ENCODE measurements around the gene CSMD2. TPM values are rescaled to one million over a fixed set of nuclear protein-coding genes. Genes with fewer than 3 reads are reported as not detected.

The CSMD2 gene
- total RNA-seq, 1 donor from 2014 or later: 2.1 TPM

DNA sequence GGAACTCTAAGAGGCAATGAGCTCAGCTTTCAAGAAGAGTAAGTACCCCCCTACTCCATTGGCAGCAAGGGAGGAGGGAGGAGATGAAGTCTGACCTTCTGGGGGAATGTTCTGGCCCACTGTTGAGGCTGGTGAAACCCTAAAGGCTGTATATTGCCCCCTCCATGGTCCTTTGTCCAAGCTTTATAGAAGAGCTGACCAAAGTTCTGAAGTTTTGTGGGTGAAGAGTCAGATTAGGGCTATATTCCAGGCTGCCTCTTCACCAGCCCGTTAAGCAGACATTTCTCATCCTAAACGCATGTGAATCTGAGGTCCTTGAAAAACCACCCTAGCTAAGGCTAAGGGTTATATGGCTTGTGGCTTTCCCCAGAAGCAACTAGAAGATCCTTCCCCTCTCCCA, 13.0 kb upstream of the CSMD2 start:
- H3K27ac Mint-ChIP-seq (ENCODE audit: unreplicated experiment): no peak overlapping the region
- no peaks in the 10 kb centered on the region for H3K36me3 Mint-ChIP-seq (ENCODE audit: low read depth, unreplicated experiment)
- peaks cover 4% of the 10 kb centered on the region for H3K27me3 Mint-ChIP-seq (ENCODE audit: unreplicated experiment)
- H3K9me3 Mint-ChIP-seq (ENCODE audit: unreplicated experiment): no peaks in the 10 kb centered on the region
- H3K4me1 Mint-ChIP-seq (ENCODE audit: unreplicated experiment): peaks cover 3% of the 10 kb centered on the region
- H3K4me3 Mint-ChIP-seq (ENCODE audit: unreplicated experiment): no peak overlapping the region
- DNase-seq (ENCODE audit: low spot score): no peak
- no peak for TF ChIP-seq CTCF (IDR thresholded peaks at IDR 0.05; ENCODE audit: unreplicated experiment)

- H3K27me3 Mint-ChIP-seq (ENCODE audit: unreplicated experiment): peaks cover 4% of the 10 kb centered on the region
- DNase-seq (ENCODE audit: low spot score): peak; percentile 31
- no peak for TF ChIP-seq CTCF (IDR thresholded peaks at IDR 0.05; ENCODE audit: unreplicated experiment)
- H3K4me3 Mint-ChIP-seq (ENCODE audit: unreplicated experiment): no peak within 1 kb of the TSS
- no peak within 1 kb of the TSS for H3K27ac Mint-ChIP-seq (ENCODE audit: unreplicated experiment)
- no peaks in the 10 kb centered on the region for H3K36me3 Mint-ChIP-seq (ENCODE audit: low read depth, unreplicated experiment)
- H3K9me3 Mint-ChIP-seq (ENCODE audit: unreplicated experiment): no peaks in the 10 kb centered on the region
- H3K4me1 Mint-ChIP-seq (ENCODE audit: unreplicated experiment): peaks cover 3% of the 10 kb centered on the region
Measured at GRCh38 chr1:34176830-34177603, 12.0 kb upstream of the CSMD2 start, which contains the start of gene C1orf94. C1orf94 (plus strand) TSS chr1:34176907; CDS start chr1:34177790, 883 bp downstream.

GRCh38 chr1:34175744-34176143, 10.7 kb upstream of the CSMD2 start:
- no peak for DNase-seq (ENCODE audit: low spot score)
- no peak for TF ChIP-seq CTCF (IDR thresholded peaks at IDR 0.05; ENCODE audit: unreplicated experiment)
- peaks cover 3% of the 10 kb centered on the region for H3K4me1 Mint-ChIP-seq (ENCODE audit: unreplicated experiment)
- H3K9me3 Mint-ChIP-seq (ENCODE audit: unreplicated experiment): no peaks in the 10 kb centered on the region
- H3K27ac Mint-ChIP-seq (ENCODE audit: unreplicated experiment): no peak overlapping the region
- H3K36me3 Mint-ChIP-seq (ENCODE audit: low read depth, unreplicated experiment): no peaks in the 10 kb centered on the region
- H3K27me3 Mint-ChIP-seq (ENCODE audit: unreplicated experiment): peaks cover 4% of the 10 kb centered on the region
- H3K4me3 Mint-ChIP-seq (ENCODE audit: unreplicated experiment): no peak overlapping the region

DNA sequence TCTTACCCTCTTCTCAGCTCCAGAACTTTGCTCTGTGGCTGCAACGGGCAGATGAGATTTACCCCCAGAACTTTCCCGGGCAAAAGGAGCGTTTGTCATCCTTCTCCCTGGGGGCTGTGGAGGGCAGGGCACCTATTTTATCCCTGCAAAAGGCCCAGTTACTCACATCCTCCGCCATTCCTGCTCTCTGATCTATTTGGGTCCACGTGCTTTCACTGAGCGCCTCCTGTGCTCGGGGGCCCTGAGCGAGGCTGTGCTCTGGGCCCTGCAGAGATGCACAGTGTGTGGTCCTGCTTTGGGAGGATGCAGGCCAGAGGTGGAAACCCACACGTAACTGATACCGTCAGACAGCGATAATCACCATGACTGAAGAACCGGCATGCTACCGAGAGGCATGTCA, 2.4 kb upstream of the CSMD2 start:
- TF ChIP-seq CTCF (IDR thresholded peaks at IDR 0.05; ENCODE audit: unreplicated experiment): no peak
- DNase-seq (ENCODE audit: low spot score): no peak
- peaks cover 4% of the 10 kb centered on the region for H3K36me3 Mint-ChIP-seq (ENCODE audit: low read depth, unreplicated experiment)
- no peaks in the 10 kb centered on the region for H3K9me3 Mint-ChIP-seq (ENCODE audit: unreplicated experiment)
- H3K4me1 Mint-ChIP-seq (ENCODE audit: unreplicated experiment): peaks cover 6% of the 10 kb centered on the region
- no peak overlapping the region for H3K27ac Mint-ChIP-seq (ENCODE audit: unreplicated experiment)
- H3K4me3 Mint-ChIP-seq (ENCODE audit: unreplicated experiment): no peak overlapping the region
- H3K27me3 Mint-ChIP-seq (ENCODE audit: unreplicated experiment): peaks cover 13% of the 10 kb centered on the region

- no peaks in the 10 kb centered on the region for H3K9me3 Mint-ChIP-seq (ENCODE audit: unreplicated experiment)
- H3K27me3 Mint-ChIP-seq (ENCODE audit: unreplicated experiment): peaks cover 13% of the 10 kb centered on the region
- TF ChIP-seq CTCF (IDR thresholded peaks at IDR 0.05; ENCODE audit: unreplicated experiment): no peak
- H3K4me3 Mint-ChIP-seq (ENCODE audit: unreplicated experiment): no peak overlapping the region
- H3K4me1 Mint-ChIP-seq (ENCODE audit: unreplicated experiment): peaks cover 6% of the 10 kb centered on the region
- H3K27ac Mint-ChIP-seq (ENCODE audit: unreplicated experiment): no peak overlapping the region
- peak; percentile 13 for DNase-seq (ENCODE audit: low spot score)
- peaks cover 4% of the 10 kb centered on the region for H3K36me3 Mint-ChIP-seq (ENCODE audit: low read depth, unreplicated experiment)
Measured at GRCh38 chr1:34166625-34167361, 1.8 kb upstream of the CSMD2 start.

Measured in endothelial cell (in vitro differentiated cells).